Stimulated activated CD8-positive, alpha-beta memory T cell treated with anti-CD3 and anti-CD28 coated beads, Interleukin-15, amount 100 ng/mL, for 24 hours (primary cell): ENCODE results near the gene ATAT1.

Source experiments
- DNase-seq: peaks from one replicate; pipeline ENCODE4 v3.0.0-alpha.2; 2020; ENCODE audit warnings: low read depth

ATAT1 gene

DNA sequence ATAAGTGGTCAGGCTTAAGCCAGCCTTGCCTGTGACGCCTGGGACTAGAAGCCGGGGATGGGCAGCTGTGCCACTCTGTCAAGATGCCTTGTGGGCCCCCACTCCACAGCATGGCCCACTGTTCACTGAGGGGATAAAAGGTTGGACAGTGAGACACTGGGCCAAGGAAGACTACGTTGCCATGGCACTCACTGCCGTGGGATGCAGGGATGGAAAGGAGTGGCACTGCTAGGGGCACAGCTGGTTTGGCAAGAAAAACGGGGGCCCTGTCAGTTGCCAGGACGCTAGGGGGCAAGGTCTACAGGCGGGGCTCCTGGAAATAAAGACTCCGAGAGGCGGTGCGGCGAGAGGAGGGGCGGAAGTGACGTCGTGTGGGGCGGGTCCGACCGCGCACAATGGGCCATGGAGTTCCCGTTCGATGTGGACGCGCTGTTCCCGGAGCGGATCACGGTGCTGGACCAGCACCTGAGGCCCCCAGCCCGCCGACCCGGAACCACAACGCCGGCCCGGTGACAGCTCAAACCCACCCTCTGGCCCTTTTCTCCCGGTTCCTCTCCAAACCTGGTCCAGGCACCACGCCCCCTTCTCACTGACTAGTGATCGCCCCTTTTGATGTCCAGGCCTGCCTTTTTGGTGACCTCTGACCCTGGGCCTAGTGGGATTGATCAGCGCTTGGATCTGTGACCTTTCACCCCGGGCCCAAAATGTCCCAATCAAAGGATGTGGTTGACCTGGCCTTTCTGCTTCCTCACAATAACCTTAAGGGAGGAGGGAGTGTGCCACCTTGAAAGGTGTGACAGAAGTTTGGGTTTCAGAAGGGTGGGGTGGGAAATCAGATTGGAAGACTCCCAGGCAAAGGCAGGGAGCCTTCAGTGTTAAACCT lies at the start of gene ATAT1:
Gene ATAT1 (plus strand): TSS at position 391 of the 883 bp plus-strand sequence.
- peak; percentile 78 for DNase-seq

- DNase-seq, result no peak
Observed at GRCh38 chr6:30578051-30578450, 48.6 kb upstream of the ATAT1 start.

- DNase-seq, result no peak
Observed at GRCh38 chr6:30583921-30584320, 42.8 kb upstream of the ATAT1 start.

- DNase-seq, result no peak
Observed at GRCh38 chr6:30589754-30590358, 36.8 kb upstream of the ATAT1 start.

DNA sequence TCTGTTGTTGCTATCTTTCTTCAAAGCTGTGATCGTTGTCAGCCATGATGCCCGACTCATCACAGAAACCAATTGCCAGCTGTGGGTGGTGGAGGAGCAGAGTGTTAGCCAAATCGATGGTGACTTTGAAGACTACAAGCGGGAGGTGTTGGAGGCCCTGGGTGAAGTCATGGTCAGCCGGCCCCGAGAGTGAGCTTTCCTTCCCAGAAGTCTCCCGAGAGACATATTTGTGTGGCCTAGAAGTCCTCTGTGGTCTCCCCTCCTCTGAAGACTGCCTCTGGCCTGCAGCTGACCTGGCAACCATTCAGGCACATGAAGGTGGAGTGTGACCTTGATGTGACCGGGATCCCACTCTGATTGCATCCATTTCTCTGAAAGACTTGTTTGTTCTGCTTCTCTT lies 36.2 kb upstream of the ATAT1 start:
- no peak for DNase-seq

- DNase-seq, result no peak
Observed at GRCh38 chr6:30591008-30591407, 35.7 kb upstream of the ATAT1 start.

GRCh38 chr6:30592287-30592686 lies 34.4 kb upstream of the ATAT1 start:
- no peak for DNase-seq

GRCh38 chr6:30597315-30598144 lies 29.1 kb upstream of the ATAT1 start:
- DNase-seq, result peak; percentile 49

DNA sequence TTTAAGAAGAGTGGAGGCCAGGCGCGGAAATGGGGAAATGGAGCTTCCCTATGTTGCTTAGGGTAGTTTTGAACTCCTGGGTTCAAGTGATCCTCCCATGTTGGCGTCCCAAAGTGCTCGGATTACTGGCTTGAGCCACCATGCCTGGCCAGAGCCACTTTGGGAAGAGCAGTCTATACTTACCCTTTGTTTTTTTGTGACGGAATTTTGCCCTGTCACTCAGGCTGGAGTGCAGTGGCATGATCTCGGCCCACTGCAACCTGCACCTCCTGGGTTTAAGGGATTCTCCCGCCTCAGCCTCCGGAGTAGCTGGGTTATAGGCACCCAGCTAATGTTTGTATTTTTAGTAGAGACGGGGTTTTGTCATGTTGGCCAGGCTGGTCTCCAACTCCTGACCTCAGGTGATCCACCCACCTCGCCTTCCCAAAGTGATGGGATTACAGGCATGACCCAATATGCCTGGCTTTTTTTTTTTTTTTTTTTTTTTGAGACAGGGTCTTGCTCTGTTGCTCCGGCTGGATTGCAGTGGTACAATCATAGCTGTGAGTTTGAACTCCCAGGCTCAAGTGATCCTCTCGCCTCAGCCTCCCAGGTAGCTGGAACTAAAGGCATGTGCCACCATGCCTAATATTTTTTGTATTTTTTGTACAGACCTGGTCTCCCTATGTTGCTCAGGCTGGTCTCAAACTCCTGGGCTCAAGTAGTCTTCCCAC lies 27.6 kb upstream of the ATAT1 start:
- no peak for DNase-seq

GRCh38 chr6:30599625-30600324 lies 26.9 kb upstream of the ATAT1 start:
- no peak for DNase-seq

GRCh38 chr6:30600451-30600961 lies 26.2 kb upstream of the ATAT1 start:
- DNase-seq, result no peak

GRCh38 chr6:30601436-30601814 lies 25.2 kb upstream of the ATAT1 start:
- DNase-seq, result no peak

GRCh38 chr6:30601815-30602641 lies 24.6 kb upstream of the ATAT1 start:
- no peak for DNase-seq

DNA sequence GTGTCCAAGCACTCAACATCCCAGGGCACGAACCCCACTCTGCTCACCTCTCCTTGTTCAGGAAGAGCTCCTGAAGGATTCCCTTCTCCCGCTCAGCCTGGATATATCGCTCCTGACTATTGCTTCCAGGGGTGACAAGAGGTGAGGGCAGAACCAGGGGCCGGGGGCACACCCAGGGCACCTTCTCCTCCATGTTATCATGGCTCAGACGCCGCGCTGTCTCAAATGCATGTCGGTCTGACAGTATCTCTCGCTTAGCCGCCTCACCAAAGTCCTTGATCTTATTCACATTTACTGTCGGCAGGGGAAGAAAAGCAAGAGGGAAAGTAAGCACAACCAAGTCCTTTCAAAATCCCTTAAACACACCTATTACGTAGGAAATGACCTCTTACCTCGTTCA lies 22.7 kb upstream of the ATAT1 start:
- DNase-seq, result no peak

- DNase-seq, result no peak
Observed at GRCh38 chr6:30610065-30610464, 16.6 kb upstream of the ATAT1 start.

- DNase-seq, result no peak
Observed at GRCh38 chr6:30611150-30611855, 15.4 kb upstream of the ATAT1 start.

DNA sequence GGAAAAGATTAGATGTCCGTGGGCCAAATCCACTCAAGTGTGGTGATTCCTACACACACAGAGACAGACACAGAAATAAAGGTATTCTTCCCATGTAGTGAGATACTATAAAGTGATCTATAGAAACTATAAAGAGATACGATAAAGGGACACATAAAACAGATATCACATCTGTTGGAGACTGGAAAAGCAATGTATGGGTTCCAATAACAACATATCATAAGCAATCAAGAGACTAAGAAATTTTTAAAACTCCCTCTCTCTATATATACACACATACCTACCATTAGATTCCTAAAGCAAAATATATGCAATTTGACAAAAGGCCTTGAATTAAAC lies 14.8 kb upstream of the ATAT1 start:
- DNase-seq, result no peak

- no peak for DNase-seq
Observed at GRCh38 chr6:30612213-30612612, 14.5 kb upstream of the ATAT1 start.

DNA sequence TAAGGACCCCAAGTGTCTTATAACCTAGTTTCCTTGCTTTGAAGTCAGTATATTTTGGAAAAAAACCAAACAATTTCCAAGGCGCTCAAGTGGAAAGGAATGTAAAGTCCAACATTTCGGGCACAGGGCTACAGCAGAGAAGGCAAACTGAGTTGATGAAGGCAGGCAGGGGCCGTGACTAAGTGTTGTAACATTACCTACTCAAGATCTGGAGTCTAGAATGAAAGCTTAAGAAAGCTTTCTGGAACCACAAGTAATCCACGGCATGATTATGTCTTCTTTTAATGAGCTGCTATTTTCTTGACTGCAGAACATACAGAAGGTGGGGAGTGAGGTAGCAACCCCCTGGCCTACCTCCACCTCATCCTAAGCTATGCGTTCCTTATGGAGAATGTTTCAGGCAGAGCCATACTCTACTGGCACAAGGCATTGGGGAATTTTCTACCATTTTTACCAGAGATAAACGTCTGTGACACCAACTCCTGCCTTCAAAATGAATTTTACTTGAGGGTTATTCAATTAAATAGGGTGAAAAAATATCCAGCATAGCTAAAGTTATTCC lies 13.9 kb upstream of the ATAT1 start:
- no peak for DNase-seq
